PC-3 (cell line): ENCODE data around the gene PKN1. TPM values are rescaled to one million over a fixed set of nuclear protein-coding genes. Genes with fewer than 3 reads are reported as not detected.
A peak's percentile ranks its signal among the peaks of the same experiment; 100 is the strongest.

Experiments used
- ATAC-seq: fragments of 200-7000 bp; cut with Tn5 transposase; 2 replicates; pipeline ENCODE4 v1.9.1; 2020; ENCODE audit warnings: mild to moderate bottlenecking, moderate library complexity
- BruUV-seq: library from RNA; stranded (reverse); fragments of 400-500 nt; replicated peaks from 2 replicates; lab custom pipeline; 2021; lab: Mats Ljungman, UMichigan
- CTCF ChIA-PET: fragments of 300-600 bp; sonication (Branson Sonifier 250); formaldehyde crosslinking; loops from one replicate; lab custom pipeline; 2022; ENCODE audit warnings: antibody characterized with exemption; lab: Charles Lee
- POLR2A ChIA-PET: fragments of 300-600 bp; sonication (Branson Sonifier 250); formaldehyde crosslinking; loops from one replicate; lab custom pipeline; 2022; ENCODE audit warnings: antibody characterized with exemption; ENCODE audit not compliant: unreplicated experiment; lab: Charles Lee
- DNase-seq: peaks from one replicate; pipeline ENCODE4 v3.0.0-alpha.2; 2015
- H2AFZ ChIP-seq: fragments of 300-600 bp; sonication (generic); 2 replicates; pipeline ENCODE4 v1.6.0; 2016; ENCODE audit warnings: antibody characterized with exemption, low read length
- H3F3A ChIP-seq: fragments of 300-600 bp; sonication (generic); one replicate; pipeline ENCODE4 v1.6.0; 2017; ENCODE audit warnings: antibody characterized with exemption, low read length, control low read depth, mild to moderate bottlenecking; ENCODE audit not compliant: unreplicated experiment
- H3K27ac ChIP-seq: fragments of 300-600 bp; sonication (generic); 2 replicates; pipeline ENCODE4 v1.5.1; 2016; ENCODE audit warnings: mild to moderate bottlenecking, low read length
- H3K27me3 ChIP-seq: fragments of 300-600 bp; sonication (generic); 2 replicates; pipeline ENCODE4 v1.6.1; 2016; ENCODE audit warnings: low read length, mixed read lengths
- H3K36me3 ChIP-seq: fragments of 300-600 bp; sonication (generic); 2 replicates; pipeline ENCODE4 v1.6.1; 2016; ENCODE audit warnings: low read depth, mixed run types, low read length, mixed read lengths
- H3K4me1 ChIP-seq: fragments of 300-600 bp; sonication (generic); 2 replicates; pipeline ENCODE4 v1.5.1; 2016; ENCODE audit warnings: low read length; ENCODE audit not compliant: insufficient read depth
- H3K4me2 ChIP-seq: fragments of 300-600 bp; sonication (generic); 2 replicates; pipeline ENCODE4 v1.6.0; 2016; ENCODE audit warnings: low read length
- H3K4me3 ChIP-seq: fragments of 300-600 bp; sonication (generic); 2 replicates; pipeline ENCODE4 v1.5.1; 2016; ENCODE audit warnings: mild to moderate bottlenecking, low read length, mixed read lengths
- H3K79me2 ChIP-seq: fragments of 300-600 bp; sonication (generic); 2 replicates; pipeline ENCODE4 v1.6.1; 2017; ENCODE audit warnings: low read length, mixed read lengths
- H3K9ac ChIP-seq: fragments of 300-600 bp; sonication (generic); 2 replicates; pipeline ENCODE4 v1.6.0; 2016; ENCODE audit warnings: mild to moderate bottlenecking, low read length
- H3K9me2 ChIP-seq: fragments of 300-600 bp; sonication (generic); replicated peaks from 2 replicates; pipeline ENCODE4 v1.6.1; 2016; ENCODE audit warnings: mixed run types, low read length, mixed read lengths
- H3K9me3 ChIP-seq: fragments of 300-600 bp; sonication (generic); 2 replicates; pipeline ENCODE4 v1.6.1; 2016; ENCODE audit warnings: low read length, mixed read lengths
- H4K20me1 ChIP-seq: fragments of 300-600 bp; sonication (generic); 2 replicates; pipeline ENCODE4 v1.6.1; 2016; ENCODE audit warnings: low read length, mixed read lengths
- CTCF ChIP-seq: fragments of 300-600 bp; sonication (generic); conservative IDR thresholded peaks from 2 replicates; pipeline ENCODE4 v1.5.1; 2017; ENCODE audit warnings: antibody characterized with exemption, low read depth, mild to moderate bottlenecking, low read length
- EZH2 ChIP-seq: fragments of 300-600 bp; sonication (generic); IDR thresholded peaks from one replicate; pipeline ENCODE4 v1.6.1; 2017; ENCODE audit warnings: antibody characterized with exemption, mild to moderate bottlenecking, low read length; ENCODE audit not compliant: unreplicated experiment
- EZH2phosphoT487 ChIP-seq: fragments of 300-600 bp; sonication (generic); IDR thresholded peaks from 2 replicates; pipeline ENCODE4 v1.6.1; 2018; ENCODE audit warnings: mild to moderate bottlenecking, antibody characterized with exemption, low read length, borderline replicate concordance
- intact Hi-C: fragments of 100-400 bp; cut with micrococcal nuclease; formaldehyde crosslinking; loops from 2 replicates; pipeline ENCODE4 v1.9.0; 2023
- total RNA-seq: library from RNA; depleted of rRNA; stranded (reverse); fragments of >200 nt; gene quantifications from 2 replicates; pipeline ENCODE4 v1.2.3, GENCODE V29; 2014

Gene PKN1
- total RNA-seq, 1 experiment from 2014 or later: 186 TPM

- H3K27ac ChIP-seq: peak overlapping the region; percentile 96
- H3F3A ChIP-seq: peaks cover 13% of the 10 kb centered on the region
- no peak for TF ChIP-seq EZH2
- no peak for TF ChIP-seq CTCF
- TF ChIP-seq EZH2phosphoT487: no peak
- peak overlapping the region; percentile 79 for H3K4me2 ChIP-seq
- peak overlapping the region; percentile 43 for H3K9ac ChIP-seq
- H3K9me3 ChIP-seq: no peaks in the 10 kb centered on the region
- peak overlapping the region; percentile 6; the same call in 1 of the 2 replicates for H3K4me3 ChIP-seq
- H3K36me3 ChIP-seq: no peaks in the 10 kb centered on the region
- POLR2A ChIA-PET: interaction anchor here (0.8 to 1.7 kb wide), 2 partner anchors 10 to 434 kb away, joined by 11 to 29 read pairs; partner anchors contain the start of gene DNAJB1
- H2AFZ ChIP-seq: 0 out of 2 replicates have a peak overlapping the region, but pooled peaks have one; percentile 7
- peak; percentile 14 for ATAC-seq
- CTCF ChIA-PET: interaction anchor here (0.6 kb wide), 1 partner anchor 11 kb away, joined by 3 read pairs; no protein-coding TSS in a partner anchor
- no peaks in the 10 kb centered on the region for H4K20me1 ChIP-seq
- H3K9me2 ChIP-seq: no peaks in the 10 kb centered on the region
- 0 out of 2 replicates have a peak, but pooled peaks cover 7% of the 10 kb centered on the region for H3K79me2 ChIP-seq
- peak; percentile 97 for DNase-seq
- H3K27me3 ChIP-seq: no peaks in the 10 kb centered on the region
- H3K4me1 ChIP-seq: peaks cover 72% of the 10 kb centered on the region
- intact Hi-C loops: no loop called here
- BruUV-seq: no TSS peak
Observed at GRCh38 chr19:14507704-14508542, 74.8 kb downstream of the PKN1 start.

- H3K4me2 ChIP-seq: peak overlapping the region; percentile 46
- TF ChIP-seq CTCF (no peak), EZH2phosphoT487 (no peak), EZH2 (no peak)
- no peak overlapping the region for H2AFZ ChIP-seq
- DNase-seq (peak; percentile 86), ATAC-seq (peak; percentile 9)
- H3K9me2 ChIP-seq: no peaks in the 10 kb centered on the region
- peaks cover 20% of the 10 kb centered on the region for H3K36me3 ChIP-seq
- intact Hi-C loops: no loop called here
- peaks cover 27% of the 10 kb centered on the region for H3K79me2 ChIP-seq
- H3K27ac ChIP-seq: peak overlapping the region; percentile 66
- H3K27me3 ChIP-seq: no peaks in the 10 kb centered on the region
- H3K4me3 ChIP-seq: no peak overlapping the region
- H3K4me1 ChIP-seq: peaks cover 69% of the 10 kb centered on the region
- H4K20me1 ChIP-seq: peaks cover 18% of the 10 kb centered on the region
- H3F3A ChIP-seq: peaks cover 26% of the 10 kb centered on the region
- BruUV-seq: no TSS peak
- POLR2A ChIA-PET: interaction anchor here (0.6 kb wide), 1 partner anchor 9 kb away, joined by 8 read pairs; no protein-coding TSS in a partner anchor
- CTCF ChIA-PET: no interaction called here
- H3K9ac ChIP-seq: no peak overlapping the region
- no peaks in the 10 kb centered on the region for H3K9me3 ChIP-seq
Observed at GRCh38 chr19:14510311-14511228, 77.5 kb downstream of the PKN1 start.
